HG03066 (cell line): Measurements from ENCODE around the gene PRPF38A.
"Not testable (repeated sequence)": the region's sequence is repeated elsewhere in the genome, so short reads cannot be mapped to it uniquely, and the experiment has no call there.

Experiments used
- ATAC-seq: cut with Tn5 transposase; IDR thresholded peaks from one replicate; pipeline ENCODE4 v1.9.1; 2021; ENCODE audit warnings: low read depth; ENCODE audit not compliant: unreplicated experiment

The PRPF38A gene

GRCh38 chr1:52404116-52404974, at the start of gene PRPF38A, which contains the start of gene ORC1:
TSS of gene PRPF38A (plus strand) at chr1:52404602. CDS start at chr1:52404750, 148 bp downstream.
TSS of gene ORC1 (minus strand) at chr1:52404423. CDS start at chr1:52402223, 2,200 bp downstream.
- ATAC-seq: peak; percentile 94

DNA sequence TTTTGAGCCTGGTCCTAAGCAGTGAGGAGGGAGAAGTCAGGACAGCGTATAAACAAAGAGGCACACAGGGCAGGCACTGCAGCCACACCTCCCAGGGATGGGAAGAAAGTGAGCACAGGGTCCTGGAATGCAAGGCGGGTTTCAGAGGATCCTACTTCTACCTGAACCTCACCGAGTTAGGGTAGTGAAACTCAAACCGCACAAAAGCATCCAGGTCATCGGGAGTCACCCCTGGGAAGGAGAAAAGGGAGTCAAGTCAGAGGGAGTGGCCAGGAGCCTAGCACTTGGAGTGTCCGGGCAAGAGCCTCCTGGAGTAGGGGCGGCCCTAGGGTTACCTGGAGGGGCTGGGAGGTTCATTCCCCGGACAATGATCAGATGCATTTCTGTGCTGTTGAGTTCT, 49.0 kb upstream of the PRPF38A start:
- ATAC-seq: no peak

DNA sequence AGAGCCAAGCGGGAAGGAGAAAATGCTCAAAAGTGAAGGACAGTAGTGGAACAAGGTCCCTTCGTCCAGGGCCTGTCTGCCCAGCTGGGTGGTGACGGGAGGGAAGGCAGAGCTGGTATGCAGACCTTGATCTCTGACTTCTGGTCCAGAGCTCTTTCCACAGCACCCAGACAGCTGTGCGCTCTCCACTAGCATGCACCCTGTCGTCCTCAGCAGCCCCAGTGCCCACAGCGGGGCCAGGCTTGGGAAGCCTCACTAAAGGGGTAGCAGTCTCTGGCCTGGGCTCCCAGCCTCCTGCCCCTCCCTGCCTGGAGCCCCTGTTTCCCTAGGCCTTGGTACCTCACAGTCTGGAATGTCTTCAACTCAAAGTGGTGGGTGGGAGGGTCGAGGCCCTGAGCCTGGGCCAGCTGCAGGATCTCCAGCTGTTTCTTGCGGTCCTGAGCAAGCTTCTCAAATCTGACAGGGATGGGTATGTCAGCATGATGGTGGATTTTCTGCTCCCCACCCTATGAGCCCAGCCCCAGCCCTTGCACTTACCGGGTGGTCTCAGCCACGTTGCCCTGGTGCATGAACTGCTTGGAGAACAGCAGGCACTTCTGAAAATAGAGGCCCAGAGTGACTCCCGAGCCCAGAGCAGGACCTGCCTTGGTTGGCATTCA, 48.4 kb upstream of the PRPF38A start:
- ATAC-seq: no peak

GRCh38 chr1:52356818-52357355, 47.5 kb upstream of the PRPF38A start:
- no peak for ATAC-seq

DNA sequence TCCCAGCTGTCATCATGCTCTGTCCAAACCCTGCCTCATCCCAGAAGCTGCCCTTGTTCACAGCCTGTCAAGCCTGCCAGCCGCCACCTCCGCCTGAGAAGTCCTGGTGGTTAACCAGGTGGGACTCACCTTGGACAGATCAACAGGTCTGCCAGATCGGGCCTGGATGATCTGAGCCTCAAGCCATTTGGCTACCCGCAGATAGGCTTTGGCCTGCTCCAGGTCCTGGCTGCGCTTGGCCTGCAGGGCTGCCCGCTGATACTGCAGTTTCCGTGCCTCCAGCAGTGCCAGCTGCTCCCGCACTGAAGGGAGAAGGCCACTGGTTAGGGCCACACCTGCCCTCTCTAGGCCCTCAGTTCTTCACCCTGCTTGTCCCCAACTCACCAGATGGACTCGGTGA, 47.0 kb upstream of the PRPF38A start:
- no peak for ATAC-seq

DNA sequence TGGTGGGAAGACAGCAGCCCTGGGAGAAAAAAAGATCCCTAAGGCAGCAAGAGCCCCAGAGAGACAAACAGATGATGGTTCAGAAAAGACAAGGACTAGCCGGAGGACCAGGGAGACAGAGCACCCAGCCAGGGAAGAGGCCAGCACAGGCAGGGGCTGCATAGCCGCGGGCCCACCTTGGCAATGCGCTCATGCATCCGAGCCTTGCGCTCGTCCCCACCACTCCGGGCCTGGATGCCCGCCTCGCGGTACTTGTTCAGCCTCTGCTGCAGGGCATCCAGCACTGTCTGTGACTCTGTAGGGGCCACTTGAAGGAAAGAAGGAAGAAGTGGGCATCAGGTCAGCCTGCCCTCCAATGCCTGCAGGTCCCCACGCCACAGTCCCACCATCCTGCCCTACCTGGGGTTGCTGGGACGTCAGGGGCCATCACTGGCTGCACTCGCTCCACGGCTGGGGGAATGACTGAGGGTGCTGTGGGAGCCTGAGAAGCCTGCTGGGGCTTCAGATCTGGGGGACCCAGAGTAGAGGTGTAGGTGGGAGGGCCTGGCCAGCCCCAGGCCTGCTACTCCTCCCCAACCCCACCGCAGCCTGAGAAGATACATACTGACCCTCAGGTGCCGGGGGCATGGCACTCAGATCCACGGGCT, 45.4 kb upstream of the PRPF38A start:
- no peak for ATAC-seq

- ATAC-seq: no peak
Measured at GRCh38 chr1:52359676-52360594, 44.5 kb upstream of the PRPF38A start.

DNA sequence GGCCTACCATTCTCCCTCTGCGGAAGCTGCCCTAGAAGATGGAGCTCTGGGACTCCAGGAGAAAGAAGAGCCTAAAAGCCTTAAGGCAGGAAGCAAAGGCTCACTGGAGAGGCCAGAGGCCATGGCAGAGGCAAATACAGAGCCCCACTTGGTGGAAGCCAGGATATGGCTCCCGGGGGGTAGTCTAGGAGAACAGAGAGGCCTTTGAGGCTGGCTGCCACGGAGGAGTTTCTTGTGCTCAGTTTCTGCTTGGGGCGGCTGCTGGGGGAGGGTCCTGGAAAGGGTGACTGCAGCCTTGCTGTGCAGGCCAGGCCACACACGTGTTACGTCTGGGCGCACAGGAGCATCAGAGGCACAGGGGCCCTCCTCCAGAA, 43.8 kb upstream of the PRPF38A start:
- no peak for ATAC-seq

DNA sequence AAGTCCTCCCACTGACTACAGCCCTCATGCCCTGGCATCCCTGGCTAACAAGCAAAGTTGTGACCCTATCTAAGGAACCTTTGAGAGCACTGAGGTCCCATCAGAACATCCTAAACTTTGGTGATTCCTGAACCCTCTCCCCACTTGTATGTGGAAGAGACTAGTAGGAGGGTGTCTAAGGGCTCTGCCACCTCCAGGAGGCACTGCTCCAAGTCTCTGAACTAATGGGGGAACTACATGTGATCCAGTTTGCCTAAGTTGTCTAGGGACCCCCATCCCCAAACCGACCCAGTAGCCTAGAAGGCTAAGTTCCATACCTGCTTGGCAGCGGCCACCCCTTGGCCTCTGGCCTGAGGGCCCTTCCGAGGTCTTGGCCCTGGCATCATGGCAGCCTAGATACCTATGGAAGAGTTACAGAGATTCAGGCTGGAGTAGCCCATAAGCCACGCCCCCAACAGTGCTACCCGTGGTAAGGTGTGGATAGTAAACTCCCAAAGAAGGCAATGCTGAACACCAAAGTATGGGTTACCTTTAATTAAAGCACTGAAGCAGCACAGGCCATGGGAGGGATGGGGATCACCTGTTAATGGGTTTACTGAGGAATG, 40.1 kb upstream of the PRPF38A start:
- ATAC-seq: no peak

GRCh38 chr1:52365071-52365745, 39.2 kb upstream of the PRPF38A start:
- ATAC-seq: no peak

GRCh38 chr1:52365746-52366516, 38.5 kb upstream of the PRPF38A start, which contains the start of gene CC2D1B:
TSS of gene CC2D1B (minus strand) at chr1:52366205. CDS start at chr1:52364620, 1,585 bp downstream.
- ATAC-seq: peak; percentile 91

DNA sequence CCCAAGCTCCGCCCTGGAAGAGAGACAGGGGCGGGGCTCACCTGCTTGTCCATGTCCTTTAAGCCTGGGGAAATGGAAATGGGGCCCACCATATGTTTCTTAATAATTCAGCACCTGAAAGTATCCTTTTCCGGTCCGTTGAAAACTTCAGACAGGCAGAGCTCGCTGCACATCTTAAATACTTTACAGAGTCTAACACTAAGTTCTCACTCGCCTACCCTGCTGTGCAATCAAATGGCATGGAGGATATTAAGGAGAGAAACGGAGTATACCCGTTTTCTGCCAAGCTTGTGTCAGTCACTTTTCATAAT, 37.9 kb upstream of the PRPF38A start:
- ATAC-seq: no peak

DNA sequence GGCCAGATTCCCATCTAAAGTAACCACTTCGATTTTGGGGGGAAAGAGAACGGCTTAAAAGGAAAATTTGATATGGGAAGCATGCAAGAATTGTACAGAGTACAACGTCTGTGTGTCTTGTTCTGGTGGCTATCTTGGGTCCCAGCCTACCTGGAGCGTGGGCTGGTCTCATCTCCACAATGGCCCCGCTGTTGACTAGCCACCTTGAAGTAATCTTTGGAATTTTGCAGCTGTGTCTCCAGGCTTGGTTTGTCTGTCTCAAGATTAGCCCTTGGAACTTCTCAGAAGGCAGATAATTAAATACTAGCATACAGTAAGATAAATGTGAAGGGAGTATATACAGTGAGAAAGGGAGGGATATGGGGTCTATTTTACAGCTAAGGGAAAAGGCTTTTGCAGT, 37.1 kb upstream of the PRPF38A start:
- ATAC-seq: no peak

GRCh38 chr1:52368383-52369172, 35.8 kb upstream of the PRPF38A start:
- ATAC-seq: no peak

DNA sequence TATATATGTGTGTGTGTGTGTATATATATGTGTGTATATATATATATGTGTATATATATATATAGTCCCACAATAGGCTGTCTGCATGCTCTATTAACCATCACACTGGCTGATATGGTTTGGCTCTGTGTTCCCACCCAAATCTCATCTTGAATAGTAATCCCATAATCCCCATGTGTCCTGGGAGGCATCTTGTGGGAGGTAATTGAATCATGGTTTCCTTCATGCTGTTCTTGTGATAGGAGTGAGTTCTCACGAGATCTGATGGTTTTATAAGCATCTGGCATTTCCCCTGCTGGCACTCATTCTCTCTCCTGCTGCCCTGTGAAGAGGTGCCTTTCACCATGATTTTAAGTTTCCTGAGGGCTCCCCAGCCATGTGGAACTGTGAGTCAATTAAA, 34.6 kb upstream of the PRPF38A start:
- not testable (repeated sequence) for ATAC-seq

DNA sequence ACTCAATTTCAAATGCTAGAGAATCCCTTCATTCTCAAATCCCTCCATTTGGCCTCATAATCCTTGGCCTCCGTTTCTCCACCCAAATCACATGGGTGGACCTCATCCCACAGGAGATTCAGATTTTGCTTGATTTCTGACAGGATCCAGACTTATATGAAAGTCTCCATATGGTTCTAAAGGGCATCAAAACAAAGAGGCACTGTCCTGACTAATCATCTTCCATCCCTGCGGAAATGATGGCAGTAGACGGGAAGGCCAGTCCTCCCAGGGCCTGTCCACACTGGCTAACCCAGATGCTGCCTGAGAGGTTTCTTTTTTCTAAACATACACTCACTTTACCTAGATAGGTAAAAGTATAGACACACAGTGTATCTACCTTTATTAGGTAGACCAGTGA, 19.0 kb upstream of the PRPF38A start:
- no peak for ATAC-seq

- no peak for ATAC-seq
Measured at GRCh38 chr1:52386458-52386857, 17.9 kb upstream of the PRPF38A start.

DNA sequence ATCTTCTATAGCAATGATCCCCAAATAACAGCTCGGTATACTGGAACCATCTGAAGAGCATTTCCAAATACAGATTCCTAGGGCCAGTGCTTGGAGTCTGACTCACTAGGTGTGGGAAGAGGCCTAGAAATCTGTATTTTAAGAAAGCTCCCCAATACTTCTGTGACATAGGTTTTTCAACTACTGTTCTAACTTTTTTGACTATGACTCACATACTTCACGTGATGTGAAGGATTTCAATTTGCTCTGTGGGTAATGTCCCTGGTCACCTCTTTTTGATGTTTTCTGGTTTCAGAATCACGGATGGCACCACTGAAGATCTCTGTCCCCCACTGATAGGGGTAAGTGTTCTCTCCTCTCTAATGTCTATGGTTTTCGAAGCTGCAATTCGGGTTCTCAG, 11.2 kb upstream of the PRPF38A start:
- no peak for ATAC-seq
